GM12878 (cell line): ENCODE measurements around the gene PRM3. TPM values are rescaled to one million over a fixed set of nuclear protein-coding genes. Genes with fewer than 3 reads are reported as not detected.

Experiments used
- ATF2 ChIP-seq: IDR thresholded peaks from 2 replicates; pipeline ENCODE4 v1.6.1; 2012; ENCODE audit warnings: low read length, inconsistent platforms
- ATF7 ChIP-seq: fragments of 450-650 bp; IDR thresholded peaks from 2 replicates; pipeline ENCODE4 v1.6.1; 2016; ENCODE audit warnings: low read depth, mild to moderate bottlenecking
- CBX5 ChIP-seq: sonication (generic); IDR thresholded peaks from 2 replicates; pipeline ENCODE4 v1.6.1; 2016; ENCODE audit warnings: low read depth, moderate library complexity, mild to moderate bottlenecking, inconsistent platforms
- CHD2 ChIP-seq: IDR thresholded peaks from 2 replicates; pipeline ENCODE4 v1.6.1; 2011; ENCODE audit warnings: low read depth, low read length, improper control_type of control experiment, borderline replicate concordance
- FOS ChIP-seq: IDR thresholded peaks from 3 replicates; pipeline ENCODE4 v1.6.1; 2011; ENCODE audit warnings: borderline replicate concordance; ENCODE audit not compliant: insufficient read length; ENCODE audit errors: extremely low read depth
- GATAD2B ChIP-seq: fragments of 450-650 bp; conservative IDR thresholded peaks from 2 replicates; pipeline ENCODE4 v1.6.1; 2017; ENCODE audit warnings: low read depth, mild to moderate bottlenecking, moderate library complexity
- HCFC1 ChIP-seq: fragments of 150-350 bp; IDR thresholded peaks from 2 replicates; pipeline ENCODE4 v1.6.1; 2014; ENCODE audit warnings: low read length
- HDGF ChIP-seq: fragments of 450-650 bp; IDR thresholded peaks from 2 replicates; pipeline ENCODE4 v1.6.1; 2016; ENCODE audit warnings: antibody characterized with exemption
- HSF1 ChIP-seq: fragments of 150-350 bp; IDR thresholded peaks from 2 replicates; pipeline ENCODE4 v1.6.1; 2014; ENCODE audit warnings: mild to moderate bottlenecking, low read depth, low read length
- IKZF2 ChIP-seq, 2 experiments: fragments of 450-650 bp; IDR thresholded peaks; 2 replicates each; pipeline ENCODE4 v1.6.1; 2017; ENCODE audit warnings: mild to moderate bottlenecking in 2 of 2, moderate library complexity in 2 of 2
- MAX ChIP-seq: IDR thresholded peaks from 2 replicates; pipeline ENCODE4 v1.6.1; 2012; ENCODE audit warnings: low read depth, low read length, improper control_type of control experiment
- MEF2A ChIP-seq: IDR thresholded peaks from 2 replicates; pipeline ENCODE4 v1.6.1; 2011; ENCODE audit warnings: low read depth, mild to moderate bottlenecking, low read length, moderate library complexity; ENCODE audit not compliant: insufficient read depth
- NFXL1 ChIP-seq: fragments of 450-650 bp; IDR thresholded peaks from 2 replicates; pipeline ENCODE4 v1.6.1; 2017; ENCODE audit warnings: antibody characterized with exemption, mild to moderate bottlenecking, borderline replicate concordance
- NFYB ChIP-seq: IDR thresholded peaks from 2 replicates; pipeline ENCODE4 v1.6.1; 2011; ENCODE audit warnings: low read depth, mild to moderate bottlenecking, low read length, improper control_type of control experiment, moderate library complexity; ENCODE audit not compliant: insufficient read depth
- RAD51 ChIP-seq: fragments of 450-650 bp; IDR thresholded peaks from 2 replicates; pipeline ENCODE4 v1.6.1; 2016; ENCODE audit warnings: moderate library complexity, mild to moderate bottlenecking, inconsistent platforms
- SMAD1 ChIP-seq: fragments of 450-650 bp; IDR thresholded peaks from 2 replicates; pipeline ENCODE4 v1.6.1; 2018; ENCODE audit warnings: mild to moderate bottlenecking, low read depth; ENCODE audit not compliant: partially characterized antibody
- SUPT20H ChIP-seq: IDR thresholded peaks from 2 replicates; pipeline ENCODE4 v1.6.1; 2011; ENCODE audit warnings: low read depth, mild to moderate bottlenecking, low read length, moderate library complexity, borderline replicate concordance; ENCODE audit not compliant: control insufficient read depth
- ZBTB33 ChIP-seq: fragments of 450-650 bp; IDR thresholded peaks from 2 replicates; pipeline ENCODE4 v1.6.1; 2017; ENCODE audit warnings: mild to moderate bottlenecking
- ZNF207 ChIP-seq: fragments of 450-650 bp; IDR thresholded peaks from 2 replicates; pipeline ENCODE4 v1.6.1; 2014; ENCODE audit warnings: antibody characterized with exemption, mild to moderate bottlenecking, borderline replicate concordance
- polyA plus RNA-seq, 11 experiments: library from polyadenylated mRNA; depleted of rRNA in 4 of 11; unstranded in 6 of 11; stranded (reverse) in 5 of 11; fragments of >200 nt; fragmentation: Nextera tagmentation in 4 of 11; fragmentation: Illumina TruSeq in 1 of 11; extraction: Ambion mirVana in 4 of 11; extraction: Trizol in 1 of 11; gene quantifications; 1 replicate in 1 of 11; 2 replicates in 10 of 11; pipeline versions ENCODE4 v1.2.1 to v1.2.3, GENCODE V29; 2011 to 2016; ENCODE audit warnings: inconsistent platforms in 2 of 11, missing spikeins in 2 of 11, low read depth in 1 of 11
- total RNA-seq, 4 experiments: library from RNA; depleted of rRNA in 3 of 4; stranded (reverse); fragments of >200 nt in 3 of 4; fragmentation: Illumina TruSeq in 1 of 4; extraction: Trizol in 1 of 4; gene quantifications; 2 replicates each; pipeline versions ENCODE4 v1.2.1 to v1.2.3, GENCODE V29; 2013 to 2021
- TF ChIP-seq, protein P1 (sequence below): fragments of 450-650 bp; IDR thresholded peaks from 2 replicates; pipeline ENCODE4 v1.6.1; 2018; ENCODE audit warnings: mild to moderate bottlenecking, low read depth, moderate library complexity; ENCODE audit not compliant: partially characterized antibody

Gene PRM3
- total and polyA plus RNA-seq, 10 of the 15 experiments (the other 5 are each of a cell fraction or from before 2014, with no cell fraction given) = not detected

DNA sequence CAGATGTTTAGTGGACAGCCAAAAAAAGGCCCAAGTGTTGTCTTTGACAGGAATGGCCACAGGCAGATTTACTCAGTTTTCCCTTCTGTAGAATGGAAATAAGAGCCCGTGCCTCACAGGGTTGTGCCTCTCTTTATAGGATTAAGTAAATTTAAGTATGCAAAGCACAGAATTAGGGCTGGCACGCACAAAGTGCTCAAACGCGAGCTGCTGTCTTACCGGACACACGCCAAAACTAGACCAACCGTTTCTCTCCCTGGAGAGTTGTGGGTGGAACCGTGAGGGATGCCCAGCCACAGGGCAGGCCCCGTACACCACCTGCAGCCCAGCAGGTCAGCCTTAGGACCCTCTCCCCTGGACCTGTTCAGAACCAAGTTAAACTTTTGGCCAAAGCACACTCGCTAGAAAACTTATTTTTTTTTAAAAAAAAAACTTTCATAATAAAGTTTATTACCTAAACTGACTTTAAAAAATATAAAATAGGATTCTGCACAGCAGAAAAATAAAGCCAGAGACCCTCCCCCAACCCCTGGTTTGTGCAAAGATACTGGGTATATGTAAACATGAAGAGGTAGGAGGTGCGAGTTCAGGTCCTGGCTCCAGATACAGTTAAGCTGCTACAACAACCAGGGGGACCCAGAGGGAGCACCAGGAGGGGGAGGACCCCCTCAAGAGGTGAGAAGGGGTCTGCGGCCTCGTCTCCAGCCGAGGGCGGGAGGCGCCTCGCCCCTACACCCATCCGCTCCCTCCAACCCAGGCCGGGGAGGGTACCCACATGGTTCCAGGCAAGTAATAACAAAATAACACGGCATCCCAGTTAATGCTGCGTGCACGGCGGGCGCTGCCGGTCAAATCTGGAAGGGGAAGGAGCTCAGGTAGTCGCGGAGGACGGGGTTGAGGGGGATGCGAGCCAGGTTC is 19.2 kb downstream of the PRM3 start (continued):
- TF ChIP-seq RAD51 (no peak), ZNF207 (no peak), ZBTB33 (no peak), MEF2A (no peak), HCFC1 (no peak), ATF7 (no peak), HSF1 (no peak), SUPT20H (no peak), MAX (no peak), FOS (no peak), SMAD1 (peak; percentile 66), CBX5 (no peak), NFXL1 (0 out of 2 replicates have a peak, but pooled peaks have one; percentile 11), GATAD2B (no peak), IKZF2 (IDR thresholded peaks at IDR 0.05) (no peak), ATF2 (no peak), HDGF (no peak), CHD2 (0 out of 2 replicates have a peak, but pooled peaks have one; percentile 19), NFYB (no peak)
- TF ChIP-seq, protein P1, sequence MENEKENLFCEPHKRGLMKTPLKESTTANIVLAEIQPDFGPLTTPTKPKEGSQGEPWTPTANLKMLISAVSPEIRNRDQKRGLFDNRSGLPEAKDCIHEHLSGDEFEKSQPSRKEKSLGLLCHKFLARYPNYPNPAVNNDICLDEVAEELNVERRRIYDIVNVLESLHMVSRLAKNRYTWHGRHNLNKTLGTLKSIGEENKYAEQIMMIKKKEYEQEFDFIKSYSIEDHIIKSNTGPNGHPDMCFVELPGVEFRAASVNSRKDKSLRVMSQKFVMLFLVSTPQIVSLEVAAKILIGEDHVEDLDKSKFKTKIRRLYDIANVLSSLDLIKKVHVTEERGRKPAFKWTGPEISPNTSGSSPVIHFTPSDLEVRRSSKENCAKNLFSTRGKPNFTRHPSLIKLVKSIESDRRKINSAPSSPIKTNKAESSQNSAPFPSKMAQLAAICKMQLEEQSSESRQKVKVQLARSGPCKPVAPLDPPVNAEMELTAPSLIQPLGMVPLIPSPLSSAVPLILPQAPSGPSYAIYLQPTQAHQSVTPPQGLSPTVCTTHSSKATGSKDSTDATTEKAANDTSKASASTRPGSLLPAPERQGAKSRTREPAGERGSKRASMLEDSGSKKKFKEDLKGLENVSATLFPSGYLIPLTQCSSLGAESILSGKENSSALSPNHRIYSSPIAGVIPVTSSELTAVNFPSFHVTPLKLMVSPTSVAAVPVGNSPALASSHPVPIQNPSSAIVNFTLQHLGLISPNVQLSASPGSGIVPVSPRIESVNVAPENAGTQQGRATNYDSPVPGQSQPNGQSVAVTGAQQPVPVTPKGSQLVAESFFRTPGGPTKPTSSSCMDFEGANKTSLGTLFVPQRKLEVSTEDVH = no peak
